Neuronal stem cell (in vitro differentiated cells): ENCODE measurements around the gene UBE2E1.

Source experiments
- DNase-seq: peaks from one replicate; pipeline ENCODE4 v3.0.0-alpha.2; 2013; ENCODE audit warnings: low spot score
- H2AFZ ChIP-seq: one replicate; pipeline ENCODE4 v1.6.1; 2013; ENCODE audit warnings: mild to moderate bottlenecking, low read length, inconsistent platforms
- H2AK5ac ChIP-seq: 2 replicates; pipeline ENCODE4 v1.6.1; 2013; ENCODE audit warnings: low read depth, mild to moderate bottlenecking, inconsistent platforms, low read length, moderate library complexity, mixed read lengths
- H2BK120ac ChIP-seq: 2 replicates; pipeline ENCODE4 v1.6.1; 2013; ENCODE audit warnings: low read depth, mild to moderate bottlenecking, inconsistent platforms, low read length, moderate library complexity, mixed read lengths
- H2BK12ac ChIP-seq: one replicate; pipeline ENCODE4 v1.6.1; 2013; ENCODE audit warnings: low read length, inconsistent platforms
- H2BK15ac ChIP-seq: 2 replicates; pipeline ENCODE4 v1.6.1; 2013; ENCODE audit warnings: mild to moderate bottlenecking, low read length, inconsistent platforms, mixed read lengths
- H2BK5ac ChIP-seq: one replicate; pipeline ENCODE4 v1.6.1; 2013; ENCODE audit warnings: inconsistent platforms, mild to moderate bottlenecking, low read length, moderate library complexity
- H3K14ac ChIP-seq: one replicate; pipeline ENCODE4 v1.6.1; 2013; ENCODE audit warnings: low read length, inconsistent platforms
- H3K18ac ChIP-seq: 2 replicates; pipeline ENCODE4 v1.6.1; 2013; ENCODE audit warnings: low read length, inconsistent platforms
- H3K23ac ChIP-seq: 2 replicates; pipeline ENCODE4 v1.6.1; 2013; ENCODE audit warnings: low read depth, mild to moderate bottlenecking, mixed read lengths, low read length, inconsistent platforms; ENCODE audit not compliant: poor library complexity
- H3K27ac ChIP-seq: replicated peaks from 3 replicates; pipeline ENCODE4 v1.5.1; 2013; ENCODE audit warnings: low read length, inconsistent platforms
- H3K27me3 ChIP-seq, 3 experiments: 2 replicates each; pipeline ENCODE4 v1.6.1; 2013; ENCODE audit warnings: low read length in 3 of 3, mild to moderate bottlenecking in 2 of 3, inconsistent platforms in 1 of 3, low read depth in 1 of 3, mixed read lengths in 1 of 3, moderate library complexity in 1 of 3; ENCODE audit not compliant: control insufficient read depth in 3 of 3, insufficient read depth in 3 of 3
- H3K36me3 ChIP-seq, 2 donors: replicated peaks in 1 of 2; 2 replicates each; pipeline ENCODE4 v1.6.1; 2013; ENCODE audit warnings: low read length in 2 of 2; ENCODE audit not compliant: control insufficient read depth in 2 of 2, insufficient read depth in 2 of 2
- H3K4ac ChIP-seq: 2 replicates; pipeline ENCODE4 v1.6.1; 2013; ENCODE audit warnings: inconsistent platforms, mild to moderate bottlenecking, low read length, moderate library complexity
- H3K4me1 ChIP-seq, 2 donors: 1 replicate in 1 of 2; 2 replicates in 1 of 2; pipeline ENCODE4 v1.6.1; 2013; ENCODE audit warnings: low read length in 2 of 2, low read depth in 1 of 2; ENCODE audit not compliant: control insufficient read depth in 2 of 2, insufficient read depth in 1 of 2
- H3K4me2 ChIP-seq: one replicate; pipeline ENCODE4 v1.6.1; 2013; ENCODE audit warnings: mild to moderate bottlenecking, low read length, inconsistent platforms; ENCODE audit not compliant: insufficient read depth, poor library complexity, severe bottlenecking
- H3K4me3 ChIP-seq, 2 donors: 2 replicates each; pipeline ENCODE4 v1.5.1; 2013; ENCODE audit warnings: low read length in 2 of 2, mild to moderate bottlenecking in 2 of 2, inconsistent platforms in 1 of 2, moderate library complexity in 1 of 2
- H3K79me1 ChIP-seq: one replicate; pipeline ENCODE4 v1.6.1; 2013; ENCODE audit warnings: low read depth, mild to moderate bottlenecking, inconsistent platforms, low read length, moderate library complexity
- H3K9ac ChIP-seq: one replicate; pipeline ENCODE4 v1.6.1; 2013; ENCODE audit warnings: mild to moderate bottlenecking, low read depth, low read length, inconsistent platforms; ENCODE audit not compliant: poor library complexity
- H3K9me3 ChIP-seq, 2 donors: replicated peaks in 1 of 2; 2 replicates each; pipeline versions ENCODE3 to v1.6.1; 2013; ENCODE audit warnings: low read length in 2 of 2, mild to moderate bottlenecking in 2 of 2, inconsistent platforms in 1 of 2, low read depth in 1 of 2, mixed read lengths in 1 of 2, moderate library complexity in 1 of 2; ENCODE audit not compliant: control insufficient read depth in 2 of 2, insufficient read depth in 1 of 2
- H4K8ac ChIP-seq: one replicate; pipeline ENCODE4 v1.6.1; 2013; ENCODE audit warnings: low read depth, mild to moderate bottlenecking, inconsistent platforms, low read length, moderate library complexity
- H4K91ac ChIP-seq: one replicate; pipeline ENCODE4 v1.6.1; 2013; ENCODE audit warnings: low read length, low read depth, mild to moderate bottlenecking, inconsistent platforms; ENCODE audit not compliant: poor library complexity
- WGBS, 2 donors: extraction: QIAGEN DNeasy Blood & Tissue Kit; methylation state at CpG; one replicate each; pipeline ENCODE4 v1.1.7; 2013; ENCODE audit warnings: missing lambda C conversion rate in 2 of 2, mixed read lengths in 1 of 2; ENCODE audit not compliant: insufficient read length in 2 of 2, insufficient replicate concordance in 1 of 2; ENCODE audit errors: extremely low coverage in 2 of 2; 5-methylcytosine and 5-hydroxymethylcytosine counted together

Gene UBE2E1

DNA sequence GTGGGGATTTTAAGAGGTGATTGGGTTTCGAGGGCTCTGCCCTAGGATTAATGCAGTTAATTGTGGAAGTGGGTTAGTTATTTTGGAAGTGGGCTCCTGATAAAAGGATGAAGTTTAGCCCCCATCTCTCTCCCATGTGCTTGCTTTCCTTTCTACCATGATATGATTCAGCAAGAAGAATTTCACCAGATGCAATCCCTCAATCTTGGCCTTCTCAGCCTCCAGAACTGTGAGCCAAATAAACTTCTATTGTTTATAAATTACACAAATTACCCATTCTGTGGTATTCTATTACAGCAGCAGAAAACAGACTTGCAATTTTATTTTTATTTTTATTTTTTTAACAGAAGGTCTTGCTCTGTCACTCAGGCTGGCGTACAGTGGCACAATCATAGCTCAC is 27.3 kb upstream of the UBE2E1 start:
- Histone ChIP-seq H3K4me2 (no peak overlapping the region), H3K27ac (no peak overlapping the region), H4K91ac (no peak overlapping the region), H3K79me1 (no peaks in the 10 kb centered on the region), H3K4me3 (no peak overlapping the region), H3K36me3 (no peaks in the 10 kb centered on the region), H3K4ac (no peak overlapping the region), H2AFZ (no peak overlapping the region), H3K23ac (no peak overlapping the region), H2BK5ac (no peak overlapping the region), H2BK15ac (no peak overlapping the region), H3K9ac (no peak overlapping the region), H2BK120ac (no peak overlapping the region), H3K4me1 (peaks cover 9 to 11% of the 10 kb centered on the region in 2 donors), H2BK12ac (no peak overlapping the region), H4K8ac (no peak overlapping the region), H3K9me3 (peaks cover 0 to 5% of the 10 kb centered on the region in 2 donors), H3K14ac (no peak overlapping the region), H2AK5ac (no peak overlapping the region), H3K18ac (no peak overlapping the region), H3K27me3 (no peaks in the 10 kb centered on the region)
- DNase-seq, result no peak
- WGBS, 2 donors, result no CpG with 5 or more reads among the region's 2 CpGs

DNA sequence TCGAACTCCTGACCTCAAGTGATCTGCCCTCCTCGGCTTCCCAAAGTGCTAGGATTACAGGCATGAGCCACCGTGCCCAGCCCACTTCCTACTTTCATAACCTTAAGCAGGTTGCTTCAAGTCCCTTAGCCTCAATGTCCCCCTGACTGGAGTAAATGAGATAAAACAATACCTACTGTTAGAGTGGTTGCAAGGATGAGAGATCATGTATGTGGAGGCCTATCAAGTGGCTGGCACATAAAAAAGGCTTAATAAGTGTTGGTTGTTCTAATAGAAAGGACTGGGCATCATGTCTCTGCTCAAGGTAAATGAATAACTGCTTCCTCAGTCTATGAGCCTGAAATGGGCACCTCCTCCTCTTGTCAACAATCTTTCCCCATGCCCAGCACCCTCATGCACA is 25.9 kb upstream of the UBE2E1 start:
- no peak overlapping the region for H2BK5ac ChIP-seq
- no peak overlapping the region for H2AFZ ChIP-seq
- peaks cover 9 to 11% of the 10 kb centered on the region in 2 donors for H3K4me1 ChIP-seq
- WGBS, 2 donors, result no CpG with 5 or more reads among the region's 3 CpGs
- H4K8ac ChIP-seq, result no peak overlapping the region
- peaks cover 0 to 4% (median 0%) of the 10 kb centered on the region in 3 experiments for H3K27me3 ChIP-seq
- H2AK5ac ChIP-seq, result no peak overlapping the region
- H3K4me2 ChIP-seq, result no peak overlapping the region
- no peak overlapping the region for H3K18ac ChIP-seq
- H3K79me1 ChIP-seq, result no peaks in the 10 kb centered on the region
- no peak overlapping the region for H2BK15ac ChIP-seq
- no peak overlapping the region for H3K4ac ChIP-seq
- H3K23ac ChIP-seq, result no peak overlapping the region
- H3K9me3 ChIP-seq, result peaks cover 0 to 9% of the 10 kb centered on the region in 2 donors
- no peaks in the 10 kb centered on the region for H3K36me3 ChIP-seq
- no peak overlapping the region for H3K27ac ChIP-seq
- no peak overlapping the region for H3K4me3 ChIP-seq
- no peak overlapping the region for H3K14ac ChIP-seq
- no peak overlapping the region for H3K9ac ChIP-seq
- H2BK12ac ChIP-seq, result no peak overlapping the region
- DNase-seq, result no peak
- no peak overlapping the region for H2BK120ac ChIP-seq
- no peak overlapping the region for H4K91ac ChIP-seq

DNA sequence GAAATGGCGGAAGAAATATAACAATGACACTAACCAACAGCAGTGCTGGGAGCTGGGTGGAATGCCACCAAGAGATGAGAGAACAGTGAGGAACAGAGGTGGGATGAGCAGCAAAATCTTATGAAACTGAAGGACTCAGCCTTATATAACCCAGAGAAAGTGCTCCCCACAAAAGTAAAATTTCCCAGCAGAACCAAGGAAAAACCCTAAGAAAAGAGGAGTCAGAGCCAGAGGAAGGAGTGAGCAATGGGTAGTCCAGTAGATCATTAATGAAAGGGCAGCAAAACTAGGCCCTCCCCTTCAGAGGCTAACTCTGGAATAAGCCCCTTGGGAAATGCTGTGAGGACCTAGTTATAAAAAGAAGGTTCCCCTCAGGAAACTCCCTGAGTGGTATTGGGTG is 24.7 kb upstream of the UBE2E1 start:
- Histone ChIP-seq H3K36me3 (no peaks in the 10 kb centered on the region), H2AFZ (no peak overlapping the region), H3K27me3 (peaks cover 0 to 4% (median 0%) of the 10 kb centered on the region in 3 experiments), H3K23ac (no peak overlapping the region), H3K4me1 (peaks cover 8 to 11% of the 10 kb centered on the region in 2 donors), H3K18ac (no peak overlapping the region), H4K91ac (no peak overlapping the region), H2BK15ac (no peak overlapping the region), H2AK5ac (no peak overlapping the region), H2BK5ac (no peak overlapping the region), H3K9me3 (peaks cover 0 to 9% of the 10 kb centered on the region in 2 donors), H4K8ac (no peak overlapping the region), H3K4me3 (no peak overlapping the region), H3K14ac (no peak overlapping the region), H2BK120ac (no peak overlapping the region), H3K4ac (no peak overlapping the region), H3K4me2 (no peak overlapping the region), H3K79me1 (no peaks in the 10 kb centered on the region), H2BK12ac (no peak overlapping the region), H3K9ac (no peak overlapping the region), H3K27ac (no peak overlapping the region)
- DNase-seq, result no peak
- WGBS, 2 donors, result no CpG with 5 or more reads among the region's 1 CpG

DNA sequence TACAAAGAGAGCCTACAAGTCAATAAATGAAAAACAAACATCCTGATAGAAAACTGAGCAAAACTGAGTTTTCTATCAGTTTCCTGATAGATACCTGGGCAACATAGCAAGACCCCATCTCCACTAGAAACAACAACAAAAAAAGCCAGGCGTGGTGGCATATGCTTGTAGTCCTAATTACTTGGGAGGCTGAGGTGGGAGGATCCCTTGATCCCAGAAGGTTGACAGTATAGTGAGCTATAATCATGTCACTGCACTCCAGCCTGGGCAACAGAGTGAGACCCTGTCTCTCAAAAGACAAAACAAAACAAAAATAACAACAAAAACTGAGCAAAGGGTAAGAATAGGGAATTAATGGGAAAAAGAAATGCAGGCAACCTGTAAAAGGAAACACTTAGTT is 23.9 kb upstream of the UBE2E1 start:
- Histone ChIP-seq H3K9ac (no peak overlapping the region), H3K27ac (no peak overlapping the region), H3K14ac (no peak overlapping the region), H3K4me3 (no peak overlapping the region), H4K8ac (no peak overlapping the region), H3K4ac (no peak overlapping the region), H2BK5ac (no peak overlapping the region), H2BK120ac (no peak overlapping the region), H2BK15ac (no peak overlapping the region), H2BK12ac (no peak overlapping the region), H3K27me3 (peaks cover 0 to 4% (median 0%) of the 10 kb centered on the region in 3 experiments), H3K4me1 (peaks cover 3 to 4% of the 10 kb centered on the region in 2 donors), H4K91ac (no peak overlapping the region), H3K23ac (no peak overlapping the region), H3K18ac (no peak overlapping the region), H3K36me3 (no peaks in the 10 kb centered on the region), H3K4me2 (no peak overlapping the region), H3K9me3 (peaks cover 0 to 9% of the 10 kb centered on the region in 2 donors), H2AK5ac (no peak overlapping the region), H2AFZ (no peak overlapping the region), H3K79me1 (no peaks in the 10 kb centered on the region)
- DNase-seq, result no peak
- WGBS, 2 donors, result no CpG with 5 or more reads among the region's 1 CpG
